CD14-positive monocyte (primary cell): ENCODE measurements around the gene GPR39. TPM values are rescaled to one million over a fixed set of nuclear protein-coding genes. Genes with fewer than 3 reads are reported as not detected.

ENCODE experiments used
- DNase-seq, 3 donors: peaks; one replicate each; pipeline ENCODE4 v3.0.0-alpha.2; 2011 to 2022
- H2AFZ ChIP-seq: 2 replicates; pipeline ENCODE4 v1.6.0; 2012; ENCODE audit warnings: mild to moderate bottlenecking, low read depth, low read length, inconsistent platforms; ENCODE audit not compliant: insufficient read depth, poor library complexity, severe bottlenecking
- H3K27ac ChIP-seq, 2 donors: 1 replicate in 1 of 2; 2 replicates in 1 of 2; pipeline ENCODE4 v1.5.1; 2012 to 2013; ENCODE audit warnings: low read length in 2 of 2, control low read depth in 1 of 2, inconsistent platforms in 1 of 2, low read depth in 1 of 2, mild to moderate bottlenecking in 1 of 2
- H3K27me3 ChIP-seq, 2 donors: one replicate each; pipeline versions ENCODE4 v1.6.0 to v1.6.1; 2011 to 2013; ENCODE audit warnings: low read length in 2 of 2; ENCODE audit not compliant: control insufficient read depth in 2 of 2, insufficient read depth in 2 of 2
- H3K36me3 ChIP-seq, 2 donors: replicated peaks in 1 of 2; 1 replicate in 1 of 2; 2 replicates in 1 of 2; pipeline versions ENCODE4 v1.5.1 to v1.6.1; 2012 to 2013; ENCODE audit warnings: low read length in 2 of 2, control low read depth in 1 of 2, inconsistent platforms in 1 of 2, mild to moderate bottlenecking in 1 of 2; ENCODE audit not compliant: insufficient read depth in 2 of 2, control insufficient read depth in 1 of 2
- H3K4me1 ChIP-seq, 2 donors: 1 replicate in 1 of 2; 2 replicates in 1 of 2; pipeline versions ENCODE4 v1.5.1 to v1.6.1; 2012 to 2013; ENCODE audit warnings: low read length in 2 of 2, control low read depth in 1 of 2, inconsistent platforms in 1 of 2, mild to moderate bottlenecking in 1 of 2, moderate library complexity in 1 of 2; ENCODE audit not compliant: insufficient read depth in 2 of 2, control insufficient read depth in 1 of 2
- H3K4me2 ChIP-seq: replicated peaks from 2 replicates; pipeline ENCODE3; 2012; ENCODE audit warnings: low read length, moderate library complexity, mild to moderate bottlenecking; ENCODE audit not compliant: poor library complexity, severe bottlenecking; ENCODE audit errors: extremely low read depth
- H3K4me3 ChIP-seq, 3 experiments: fragments of 200-600 bp in 1 of 3; sonication (generic) in 1 of 3; replicated peaks in 1 of 3; 1 replicate in 2 of 3; 2 replicates in 1 of 3; pipeline ENCODE4 v1.5.1; 2011 to 2013; ENCODE audit warnings: low read length in 3 of 3, mild to moderate bottlenecking in 3 of 3, control low read depth in 2 of 3, low read depth in 2 of 3, inconsistent platforms in 1 of 3, moderate library complexity in 1 of 3
- H3K79me2 ChIP-seq: 2 replicates; pipeline ENCODE4 v1.6.0; 2012; ENCODE audit warnings: mild to moderate bottlenecking, control low read depth, inconsistent platforms, low read length, moderate library complexity; ENCODE audit not compliant: insufficient read depth
- H3K9ac ChIP-seq: 2 replicates; pipeline ENCODE4 v1.6.0; 2017; ENCODE audit warnings: low read length, mild to moderate bottlenecking; ENCODE audit not compliant: insufficient read depth, poor library complexity, severe bottlenecking
- H3K9me3 ChIP-seq, 2 donors: replicated peaks in 1 of 2; 1 replicate in 1 of 2; 2 replicates in 1 of 2; pipeline versions ENCODE4 v1.5.1 to v1.6.1; 2012 to 2013; ENCODE audit warnings: low read length in 2 of 2, control low read depth in 1 of 2; ENCODE audit not compliant: control insufficient read depth in 1 of 2, insufficient read depth in 1 of 2
- H4K20me1 ChIP-seq: 2 replicates; pipeline ENCODE4 v1.6.0; 2012; ENCODE audit warnings: mild to moderate bottlenecking, low read length, control low read depth, moderate library complexity; ENCODE audit not compliant: insufficient read depth
- H3K27ac Mint-ChIP-seq, 7 donors: one replicate each; pipeline ENCODE4 v1.8.0; 2020; ENCODE audit warnings: mild to moderate bottlenecking in 7 of 7, mixed read lengths in 7 of 7, moderate library complexity in 6 of 7, inconsistent platforms in 2 of 7
- H3K27me3 Mint-ChIP-seq, 3 donors: one replicate each; pipeline ENCODE4 v1.8.0; 2021 to 2022; ENCODE audit warnings: low read depth in 3 of 3, mild to moderate bottlenecking in 3 of 3, mixed read lengths in 3 of 3, moderate library complexity in 3 of 3, inconsistent platforms in 1 of 3
- H3K36me3 Mint-ChIP-seq, 2 donors: one replicate each; pipeline ENCODE4 v1.8.0; 2020; ENCODE audit warnings: mixed read lengths in 2 of 2, inconsistent platforms in 1 of 2, mild to moderate bottlenecking in 1 of 2
- H3K4me1 Mint-ChIP-seq: one replicate; pipeline ENCODE4 v1.8.0; 2020; ENCODE audit warnings: mild to moderate bottlenecking, mixed read lengths
- H3K4me3 Mint-ChIP-seq, 2 donors: one replicate each; pipeline ENCODE4 v1.8.0; 2020; ENCODE audit warnings: mild to moderate bottlenecking in 2 of 2, mixed read lengths in 2 of 2, moderate library complexity in 1 of 2
- H3K9me3 Mint-ChIP-seq, 7 donors: one replicate each; pipeline ENCODE4 v1.8.0; 2020 to 2022; ENCODE audit warnings: mixed read lengths in 7 of 7, mild to moderate bottlenecking in 6 of 7, moderate library complexity in 6 of 7, inconsistent platforms in 2 of 7
- CTCF ChIP-seq: fragments of 200-600 bp; IDR thresholded peaks from one replicate; pipeline ENCODE4 v1.8.0; 2022; ENCODE audit warnings: antibody characterized with exemption, mild to moderate bottlenecking
- WGBS: methylation state at CpG from one replicate; pipeline ENCODE4 v1.1.5; 2013; ENCODE audit warnings: missing lambda C conversion rate; ENCODE audit not compliant: insufficient coverage; 5-methylcytosine and 5-hydroxymethylcytosine counted together
- intact Hi-C, 2 donors: fragments of 100-400 bp; cut with micrococcal nuclease; formaldehyde crosslinking; loops; one replicate each; pipeline versions ENCODE4 v1.15.0 to v1.15.1; 2023
- polyA plus RNA-seq, 3 donors: library from polyadenylated mRNA; depleted of rRNA in 1 of 3; unstranded in 2 of 3; stranded (reverse) in 1 of 3; fragments of 300-500 nt in 2 of 3; fragments of >200 nt in 1 of 3; fragmentation: Illumina TruSeq in 2 of 3; gene quantifications; 1 replicate in 2 of 3; 2 replicates in 1 of 3; pipeline ENCODE4 v1.2.3, GENCODE V29; 2012 to 2021

Gene GPR39
- polyA plus RNA-seq, 3 donors, result 0.12 TPM; not detected in 2

- Histone ChIP-seq H4K20me1 (no peaks in the 10 kb centered on the region), H3K4me3 (no peak overlapping the region), H3K79me2 (no peaks in the 10 kb centered on the region), H3K27ac (no peak overlapping the region), H3K27me3 (no peaks in the 10 kb centered on the region), H2AFZ (no peak overlapping the region), H3K4me1 (peaks cover 5 to 29% of the 10 kb centered on the region in 2 donors), H3K36me3 (no peaks in the 10 kb centered on the region), H3K9ac (no peak overlapping the region), H3K9me3 (no peaks in the 10 kb centered on the region), H3K4me2 (no peak overlapping the region)
- Mint-ChIP-seq H3K4me1 (peaks cover 14% of the 10 kb centered on the region), H3K4me3 (no peak overlapping the region), H3K36me3 (no peaks in the 10 kb centered on the region), H3K27me3 (peaks cover 2 to 7% (median 3%) of the 10 kb centered on the region in 3 donors), H3K27ac (no peak overlapping the region), H3K9me3 (peaks cover 0 to 7% (median 0%) of the 10 kb centered on the region in 7 donors)
- WGBS, result 85% methylated on average over 2 of the region's 5 CpGs
- TF ChIP-seq CTCF, result no peak
- intact Hi-C loops, result no loop called here
- no peak for DNase-seq
Observed at GRCh38 chr2:132581591-132581990, 165.0 kb downstream of the GPR39 start.

- Histone ChIP-seq H3K36me3 (no peaks in the 10 kb centered on the region), H2AFZ (no peak overlapping the region), H3K9me3 (no peaks in the 10 kb centered on the region), H3K4me3 (no peak overlapping the region), H4K20me1 (no peaks in the 10 kb centered on the region), H3K9ac (no peak overlapping the region), H3K4me2 (no peak overlapping the region), H3K4me1 (peaks cover 1 to 24% of the 10 kb centered on the region in 2 donors), H3K79me2 (no peaks in the 10 kb centered on the region), H3K27ac (no peak overlapping the region), H3K27me3 (no peaks in the 10 kb centered on the region)
- Mint-ChIP-seq H3K9me3 (peaks cover 0 to 7% (median 0%) of the 10 kb centered on the region in 7 donors), H3K27ac (no peak overlapping the region), H3K4me3 (no peak overlapping the region), H3K4me1 (peaks cover 14% of the 10 kb centered on the region), H3K27me3 (peaks cover 2 to 7% (median 3%) of the 10 kb centered on the region in 3 donors), H3K36me3 (no peaks in the 10 kb centered on the region)
- WGBS, result 87% methylated on average over 7 of the region's 9 CpGs
- intact Hi-C loops, result no loop called here
- DNase-seq, result no peak
- no peak for TF ChIP-seq CTCF
Observed at GRCh38 chr2:132581991-132582738, 165.6 kb downstream of the GPR39 start.
